Panc1 (cell line): Measurements from ENCODE around the gene KRT7. TPM values are rescaled to one million over a fixed set of nuclear protein-coding genes. Genes with fewer than 3 reads are reported as not detected.

Source experiments
- ATAC-seq: fragments of 200-7000 bp; cut with Tn5 transposase; 2 replicates; pipeline ENCODE4 v1.9.1; 2020; ENCODE audit warnings: mild to moderate bottlenecking, moderate library complexity
- BruUV-seq: library from RNA; stranded (reverse); fragments of 400-500 nt; replicated peaks from 2 replicates; lab custom pipeline; 2021; lab: Mats Ljungman, UMichigan
- CTCF ChIA-PET: fragments of 300-600 bp; sonication (Branson Sonifier 250); formaldehyde crosslinking; loops from one replicate; lab custom pipeline; 2022; ENCODE audit warnings: antibody characterized with exemption; lab: Charles Lee
- POLR2A ChIA-PET: fragments of 300-600 bp; sonication (Branson Sonifier 250); formaldehyde crosslinking; loops from one replicate; lab custom pipeline; 2022; ENCODE audit warnings: antibody characterized with exemption; lab: Charles Lee
- DNase-seq: peaks from one replicate; pipeline ENCODE4 v3.0.0-alpha.2; 2010; ENCODE audit warnings: low read depth, low spot score
- H3K27ac ChIP-seq: 2 replicates; pipeline ENCODE4 v1.5.1; 2011; ENCODE audit warnings: mild to moderate bottlenecking, low read length, inconsistent platforms
- H3K27me3 ChIP-seq: fragments of 200-500 bp; sonication (Bioruptor generic); 2 replicates; pipeline ENCODE4 v1.6.0; 2014; ENCODE audit warnings: low read length, inconsistent platforms; ENCODE audit not compliant: control insufficient read depth, insufficient read depth
- H3K36me3 ChIP-seq: fragments of 200-500 bp; sonication (Bioruptor generic); 2 replicates; pipeline ENCODE4 v1.5.1; 2014; ENCODE audit warnings: inconsistent platforms, mild to moderate bottlenecking, low read length, moderate library complexity; ENCODE audit not compliant: control insufficient read depth, insufficient read depth
- H3K4me1 ChIP-seq: 2 replicates; pipeline ENCODE4 v1.5.1; 2011; ENCODE audit warnings: inconsistent platforms, mild to moderate bottlenecking, low read length, moderate library complexity; ENCODE audit not compliant: control insufficient read depth, insufficient read depth
- H3K4me3 ChIP-seq, 2 experiments: 2 replicates each; pipeline ENCODE4 v1.5.1; 2011 to 2012; ENCODE audit warnings: low read depth in 2 of 2, low read length in 2 of 2, mild to moderate bottlenecking in 2 of 2, inconsistent platforms in 1 of 2, moderate library complexity in 1 of 2
- H3K9me3 ChIP-seq: fragments of 200-500 bp; sonication (Bioruptor generic); 2 replicates; pipeline ENCODE4 v1.5.1; 2014; ENCODE audit warnings: low read depth, mild to moderate bottlenecking, inconsistent platforms, low read length, moderate library complexity; ENCODE audit not compliant: control insufficient read depth, insufficient read depth
- CTCF ChIP-seq: fragments of 450-650 bp; IDR thresholded peaks from 2 replicates; pipeline ENCODE4 v1.5.1; 2017; ENCODE audit warnings: mild to moderate bottlenecking
- POLR2AphosphoS5 ChIP-seq: IDR thresholded peaks from 2 replicates; pipeline ENCODE4 v1.6.1; 2012; ENCODE audit warnings: mild to moderate bottlenecking, low read depth, low read length, moderate library complexity
- SIN3A ChIP-seq: IDR thresholded peaks from 2 replicates; pipeline ENCODE4 v1.6.1; 2012; ENCODE audit warnings: low read depth, mild to moderate bottlenecking, low read length, moderate library complexity, borderline replicate concordance; ENCODE audit not compliant: insufficient read depth
- TCF7L2 ChIP-seq: IDR thresholded peaks from 2 replicates; pipeline ENCODE4 v1.6.1; 2011; ENCODE audit warnings: mild to moderate bottlenecking, low read depth, low read length, inconsistent platforms
- in situ Hi-C: cut with HindIII; loops from 2 replicates; pipeline ENCODE4 v1.10.0; 2016; ENCODE audit warnings: low sequenced_read_pairs, low pct_unique_long_range_greater_than_20kb
- intact Hi-C: fragments of 100-400 bp; cut with micrococcal nuclease; formaldehyde crosslinking; loops from one replicate; pipeline ENCODE4 v1.10.0; 2022; ENCODE audit not compliant: unreplicated experiment
- total RNA-seq: library from RNA; stranded (reverse); gene quantifications from one replicate; pipeline ENCODE4 v1.2.1, GENCODE V29; 2021; ENCODE audit not compliant: unreplicated experiment
- TF ChIP-seq, protein P1 (sequence below), 2 experiments: IDR thresholded peaks; 2 replicates each; pipeline ENCODE4 v1.6.1; 2011 to 2012; ENCODE audit warnings: low read depth in 2 of 2, control low read depth in 1 of 2, low read length in 1 of 2, mild to moderate bottlenecking in 1 of 2, moderate library complexity in 1 of 2; ENCODE audit not compliant: insufficient read depth in 1 of 2

KRT7 gene
- total RNA-seq, 1 experiment from 2014 or later = 16.8 TPM

GRCh38 chr12:52260361-52261207 is 27.5 kb downstream of the KRT7 start:
- ATAC-seq (no peak), DNase-seq (no peak)
- CTCF ChIA-PET = no interaction called here
- intact Hi-C loops (no loop called here), in situ Hi-C loops (no loop called here)
- Histone ChIP-seq H3K36me3 (no peaks in the 10 kb centered on the region), H3K9me3 (no peaks in the 10 kb centered on the region), H3K4me3 (no peak overlapping the region), H3K27me3 (no peaks in the 10 kb centered on the region), H3K27ac (peak overlapping the region; percentile 48), H3K4me1 (no peaks in the 10 kb centered on the region)
- no peak for TF ChIP-seq TCF7L2
- no peak for TF ChIP-seq POLR2AphosphoS5
- no peak for TF ChIP-seq SIN3A
- TF ChIP-seq, protein P1, sequence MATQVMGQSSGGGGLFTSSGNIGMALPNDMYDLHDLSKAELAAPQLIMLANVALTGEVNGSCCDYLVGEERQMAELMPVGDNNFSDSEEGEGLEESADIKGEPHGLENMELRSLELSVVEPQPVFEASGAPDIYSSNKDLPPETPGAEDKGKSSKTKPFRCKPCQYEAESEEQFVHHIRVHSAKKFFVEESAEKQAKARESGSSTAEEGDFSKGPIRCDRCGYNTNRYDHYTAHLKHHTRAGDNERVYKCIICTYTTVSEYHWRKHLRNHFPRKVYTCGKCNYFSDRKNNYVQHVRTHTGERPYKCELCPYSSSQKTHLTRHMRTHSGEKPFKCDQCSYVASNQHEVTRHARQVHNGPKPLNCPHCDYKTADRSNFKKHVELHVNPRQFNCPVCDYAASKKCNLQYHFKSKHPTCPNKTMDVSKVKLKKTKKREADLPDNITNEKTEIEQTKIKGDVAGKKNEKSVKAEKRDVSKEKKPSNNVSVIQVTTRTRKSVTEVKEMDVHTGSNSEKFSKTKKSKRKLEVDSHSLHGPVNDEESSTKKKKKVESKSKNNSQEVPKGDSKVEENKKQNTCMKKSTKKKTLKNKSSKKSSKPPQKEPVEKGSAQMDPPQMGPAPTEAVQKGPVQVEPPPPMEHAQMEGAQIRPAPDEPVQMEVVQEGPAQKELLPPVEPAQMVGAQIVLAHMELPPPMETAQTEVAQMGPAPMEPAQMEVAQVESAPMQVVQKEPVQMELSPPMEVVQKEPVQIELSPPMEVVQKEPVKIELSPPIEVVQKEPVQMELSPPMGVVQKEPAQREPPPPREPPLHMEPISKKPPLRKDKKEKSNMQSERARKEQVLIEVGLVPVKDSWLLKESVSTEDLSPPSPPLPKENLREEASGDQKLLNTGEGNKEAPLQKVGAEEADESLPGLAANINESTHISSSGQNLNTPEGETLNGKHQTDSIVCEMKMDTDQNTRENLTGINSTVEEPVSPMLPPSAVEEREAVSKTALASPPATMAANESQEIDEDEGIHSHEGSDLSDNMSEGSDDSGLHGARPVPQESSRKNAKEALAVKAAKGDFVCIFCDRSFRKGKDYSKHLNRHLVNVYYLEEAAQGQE (IDR thresholded peaks at IDR 0.05; ENCODE audit: insufficient read depth in 1 of 2, low read depth in 2 of 2, low read length in 1 of 2) = no peak
- TF ChIP-seq CTCF = no peak
- no TSS peak for BruUV-seq
- POLR2A ChIA-PET = no interaction called here

GRCh38 chr12:52261208-52261484 is 28.1 kb downstream of the KRT7 start:
- Histone ChIP-seq H3K4me1 (no peaks in the 10 kb centered on the region), H3K36me3 (no peaks in the 10 kb centered on the region), H3K9me3 (no peaks in the 10 kb centered on the region), H3K27me3 (no peaks in the 10 kb centered on the region), H3K27ac (peak overlapping the region; percentile 48; the same call in 1 of the 2 replicates), H3K4me3 (no peak overlapping the region)
- BruUV-seq = no TSS peak
- intact Hi-C loops = no loop called here
- TF ChIP-seq SIN3A (no peak), TCF7L2 (no peak), CTCF (no peak), POLR2AphosphoS5 (no peak)
- TF ChIP-seq, protein P1 (IDR thresholded peaks at IDR 0.05; ENCODE audit: insufficient read depth in 1 of 2, low read depth in 2 of 2, low read length in 1 of 2) = no peak
- ATAC-seq (no peak), DNase-seq (no peak)
- CTCF ChIA-PET = no interaction called here
- POLR2A ChIA-PET = no interaction called here
- in situ Hi-C loops = no loop called here
